K562 (cell line): Measurements from ENCODE around the gene SAMD13. TPM values are rescaled to one million over a fixed set of nuclear protein-coding genes. Genes with fewer than 3 reads are reported as not detected.

Experiments used
- ATAC-seq: fragments of 200-7000 bp; cut with Tn5 transposase; 3 replicates; pipeline ENCODE4 v1.9.1; 2020; ENCODE audit warnings: moderate library complexity
- BruUV-seq: library from RNA; stranded (reverse); fragments of 400-500 nt; replicated peaks from 2 replicates; lab custom pipeline; 2021; lab: Mats Ljungman, UMichigan
- CTCF ChIA-PET: fragments of 300-600 bp; formaldehyde crosslinking; extraction: SDS; loops from one replicate; lab custom pipeline; 2021; ENCODE audit warnings: low intra/inter-chr PET ratio; lab: Yijun Ruan, JAX
- POLR2A ChIA-PET: fragments of 300-600, 350-650 bp; sonication (Branson Sonifier 250); formaldehyde crosslinking; extraction: SDS; loops from one replicate; lab custom pipeline; 2021; ENCODE audit warnings: antibody characterized with exemption, inconsistent platforms; lab: Yijun Ruan, JAX
- DNase-seq, 4 experiments: peaks; one replicate each; pipeline versions ENCODE4 v3.0.0 to v3.0.0-alpha.2; 2011 to 2018; ENCODE audit warnings: low spot score in 3 of 4, mixed read lengths in 3 of 4; ENCODE audit errors: extremely low read depth in 1 of 4
- FAIRE-seq: peaks from 2 replicates; lab custom pipeline; 2011; peaks lifted over from hg19 to GRCh38; lab: Jason Lieb, UNC
- H2AFZ ChIP-seq: 2 replicates; pipeline ENCODE4 v1.6.0; 2011; ENCODE audit warnings: low read depth, low read length, control low read depth, inconsistent platforms
- H3K27ac ChIP-seq: fragments of 200-600 bp; 3 replicates; pipeline ENCODE4 v1.8.0; 2011; ENCODE audit warnings: low read depth, mild to moderate bottlenecking, control low read depth, inconsistent platforms, low read length, moderate library complexity, mixed read lengths; ENCODE audit errors: extremely low read depth
- H3K27me3 ChIP-seq, 2 experiments: fragments of 300-600 bp in 1 of 2; 2 replicates in 1 of 2; 3 replicates in 1 of 2; pipeline versions ENCODE4 v1.6.0 to v1.8.0; 2011; ENCODE audit warnings: inconsistent platforms in 2 of 2, low read length in 2 of 2, mild to moderate bottlenecking in 1 of 2, mixed read lengths in 1 of 2, moderate library complexity in 1 of 2; ENCODE audit not compliant: control insufficient read depth in 2 of 2, insufficient read depth in 2 of 2
- H3K36me3 ChIP-seq: fragments of 300-600 bp; 3 replicates; pipeline ENCODE4 v1.8.0; 2011; ENCODE audit warnings: mild to moderate bottlenecking, low read length, inconsistent platforms; ENCODE audit not compliant: control insufficient read depth, insufficient read depth
- H3K4me1 ChIP-seq, 2 experiments: fragments of 200-600 bp in 1 of 2; replicated peaks in 1 of 2; 2 replicates in 1 of 2; 3 replicates in 1 of 2; pipeline versions ENCODE4 v1.5.1 to v1.8.0; 2011; ENCODE audit warnings: inconsistent platforms in 2 of 2, low read length in 2 of 2, mild to moderate bottlenecking in 1 of 2, mixed read lengths in 1 of 2, moderate library complexity in 1 of 2; ENCODE audit not compliant: control insufficient read depth in 2 of 2, insufficient read depth in 2 of 2
- H3K4me2 ChIP-seq: 2 replicates; pipeline ENCODE4 v1.6.1; 2011; ENCODE audit warnings: low read length, control low read depth, inconsistent platforms, mixed read lengths; ENCODE audit not compliant: insufficient read depth
- H3K4me3 ChIP-seq: fragments of 200-600 bp; sonication (generic), shearing (Covaris generic); 2 replicates; pipeline ENCODE4 v1.5.1; 2016; ENCODE audit warnings: control low read depth, inconsistent platforms
- H3K79me2 ChIP-seq: fragments of 200-600 bp; 3 replicates; pipeline ENCODE4 v1.8.0; 2011; ENCODE audit warnings: low read length, inconsistent platforms; ENCODE audit not compliant: control insufficient read depth, insufficient read depth
- H3K9ac ChIP-seq, 2 experiments: 2 replicates each; pipeline versions ENCODE4 v1.6.0 to v1.6.1; 2011; ENCODE audit warnings: low read depth in 2 of 2, low read length in 2 of 2, control low read depth in 1 of 2, inconsistent platforms in 1 of 2, mild to moderate bottlenecking in 1 of 2, mixed read lengths in 1 of 2; ENCODE audit not compliant: insufficient read depth in 1 of 2
- H3K9me1 ChIP-seq: one replicate; pipeline ENCODE4 v1.6.0; 2011; ENCODE audit warnings: inconsistent platforms, mild to moderate bottlenecking, low read length, moderate library complexity; ENCODE audit not compliant: control insufficient read depth, insufficient read depth
- H3K9me3 ChIP-seq: replicated peaks from 2 replicates; pipeline ENCODE4 v1.5.1; 2011; ENCODE audit warnings: low read depth, low read length, inconsistent platforms; ENCODE audit not compliant: control insufficient read depth, insufficient read depth
- H4K20me1 ChIP-seq: replicated peaks from 2 replicates; pipeline ENCODE4 v1.6.1; 2011; ENCODE audit warnings: low read length, inconsistent platforms, mixed read lengths; ENCODE audit not compliant: control insufficient read depth, insufficient read depth
- BRD4 ChIP-seq: fragments of 200-600 bp; sonication (generic); IDR thresholded peaks from 2 replicates; pipeline ENCODE4 v1.6.1; 2017; ENCODE audit warnings: inconsistent platforms
- DDX20 ChIP-seq: fragments of 450-650 bp; IDR thresholded peaks from 2 replicates; pipeline ENCODE4 v1.6.1; 2016; ENCODE audit warnings: missing genetic modification characterization, low read depth, mild to moderate bottlenecking, missing compliant biosample characterization, moderate library complexity
- HEY1 ChIP-seq: fragments of 250-450 bp; sonication (Bioruptor Pico); IDR thresholded peaks from 2 replicates; pipeline ENCODE4 v1.5.0; 2020; ENCODE audit warnings: mild to moderate bottlenecking, moderate library complexity, borderline replicate concordance
- RBFOX2 ChIP-seq: fragments of 200-400 bp; formaldehyde crosslinking; IDR thresholded peaks from 2 replicates; pipeline ENCODE4 v1.6.1; 2017; ENCODE audit warnings: low read depth, mild to moderate bottlenecking, low read length, moderate library complexity
- RFX5 ChIP-seq: IDR thresholded peaks from 2 replicates; pipeline ENCODE4 v1.6.1; 2011; ENCODE audit warnings: low read depth, mild to moderate bottlenecking, improper control_type of control experiment, low read length
- WGBS: fragments of 100-300 bp; shearing (Covaris generic); methylation state at CpG from one replicate; pipeline ENCODE4 v1.1.6; 2016; ENCODE audit warnings: low coverage, mixed read lengths; ENCODE audit not compliant: insufficient coverage; ENCODE audit errors: missing lambda C conversion rate; 5-methylcytosine and 5-hydroxymethylcytosine counted together
- in situ Hi-C: fragments of 300-500 bp; cut with MboI; formaldehyde crosslinking; loops from 4 replicates; pipeline ENCODE4 v1.15.0; 2018; ENCODE audit warnings: inconsistent platforms, mixed read lengths
- intact Hi-C: fragments of 100-400 bp; cut with micrococcal nuclease; formaldehyde crosslinking; loops from 2 replicates; pipeline ENCODE4 v1.14.2; 2022
- polyA plus RNA-seq, 8 experiments: library from polyadenylated mRNA; depleted of rRNA in 4 of 8; stranded (reverse) in 5 of 8; unstranded in 3 of 8; fragments of >200 nt; fragmentation: Nextera tagmentation in 2 of 8; fragmentation: Illumina TruSeq in 1 of 8; extraction: Ambion mirVana in 2 of 8; extraction: Trizol in 1 of 8; gene quantifications; 2 replicates each; pipeline versions ENCODE4 v1.2.1 to v1.2.3, GENCODE V29; 2011 to 2014; ENCODE audit warnings: inconsistent platforms in 1 of 8, missing spikeins in 1 of 8
- total RNA-seq, 7 experiments: library from RNA; depleted of rRNA in 6 of 7; stranded (reverse); fragments of >200 nt in 6 of 7; fragmentation: Illumina TruSeq in 2 of 7; extraction: Trizol in 2 of 7; gene quantifications; 2 replicates each; pipeline versions ENCODE4 v1.2.1 to v1.2.3, GENCODE V29; 2011 to 2021; ENCODE audit warnings: low replicate concordance in 1 of 7
- TF ChIP-seq, protein P1 (sequence below): fragments of 450-650 bp; IDR thresholded peaks from 2 replicates; pipeline ENCODE4 v1.6.1; 2014; ENCODE audit warnings: low read depth, mild to moderate bottlenecking, moderate library complexity, borderline replicate concordance
- TF ChIP-seq, protein P2 (sequence below): sonication (generic); formaldehyde crosslinking; IDR thresholded peaks from 2 replicates; pipeline ENCODE4 v1.8.1; 2023; ENCODE audit warnings: mild to moderate bottlenecking, missing genetic modification reagents, moderate library complexity
- TF ChIP-seq, protein P3 (sequence below): sonication (generic); formaldehyde crosslinking; IDR thresholded peaks from 2 replicates; pipeline ENCODE4 v1.9.0; 2022; ENCODE audit warnings: mild to moderate bottlenecking, missing genetic modification reagents
- TF ChIP-seq, protein P4 (sequence below): fragments of 450-650 bp; formaldehyde crosslinking; IDR thresholded peaks from 2 replicates; pipeline ENCODE4 v1.4.0; 2020; ENCODE audit warnings: mild to moderate bottlenecking, moderate library complexity

SAMD13 gene
- total and polyA plus RNA-seq, 9 of the 15 experiments (the other 6 are each of a cell fraction or from before 2014, with no cell fraction given) = 0.78 to 2.7 (median 1.00) TPM

DNA sequence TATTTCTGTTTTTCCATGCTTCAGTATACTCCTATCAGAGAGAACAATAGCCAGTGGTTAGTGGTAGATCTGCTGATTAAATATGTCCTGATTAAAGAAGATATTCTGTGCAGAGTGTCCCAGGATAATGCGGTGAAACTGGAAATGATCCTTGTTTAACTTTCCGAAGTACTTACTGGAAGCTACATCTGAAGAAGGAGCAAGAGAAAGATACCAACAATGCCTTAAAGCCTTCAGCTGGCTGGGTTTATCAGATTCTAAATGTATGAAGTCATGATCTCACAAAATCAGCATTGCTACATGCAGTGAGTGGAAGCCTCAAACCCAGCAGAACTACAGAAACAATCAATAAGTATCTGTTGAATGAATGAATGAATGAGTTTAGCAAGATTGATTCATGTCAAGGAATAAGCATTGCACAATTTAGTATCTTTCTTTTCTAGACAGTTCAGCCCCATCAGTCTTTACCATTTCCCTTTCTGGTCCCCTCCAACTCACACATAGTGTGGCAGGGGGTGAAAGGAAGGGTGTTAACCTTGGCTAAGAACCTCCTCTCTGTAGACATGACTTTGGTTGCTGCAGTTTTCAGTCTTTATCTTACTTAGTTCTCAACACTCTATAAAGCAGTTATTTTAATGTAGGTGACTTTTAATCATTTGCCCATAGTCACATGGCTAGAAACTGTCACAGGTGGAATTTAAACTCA lies 72.1 kb downstream of the SAMD13 start:
- in situ Hi-C loops = no loop called here
- BruUV-seq = no TSS peak
- no peaks in the 10 kb centered on the region for H3K27me3 ChIP-seq
- no peak overlapping the region for H3K27ac ChIP-seq
- CTCF ChIA-PET = no interaction called here
- no peak overlapping the region for H2AFZ ChIP-seq
- POLR2A ChIA-PET = no interaction called here
- no peak overlapping the region for H3K4me3 ChIP-seq
- WGBS = 8% methylated on average over 2 of the region's 2 CpGs
- no peak overlapping the region for H3K4me2 ChIP-seq
- no peak for ATAC-seq
- H3K9ac ChIP-seq = no peak overlapping the region
- H3K4me1 ChIP-seq = peaks cover 0 to 7% of the 10 kb centered on the region in 2 experiments; a peak in 2 of 5 replicates
- TF ChIP-seq DDX20 (tag) = no peak
- no peaks in the 10 kb centered on the region for H3K9me3 ChIP-seq
- intact Hi-C loops = no loop called here
- FAIRE-seq = no peak
- no peaks in the 10 kb centered on the region for H3K9me1 ChIP-seq
- DNase-seq = no peak
- no peaks in the 10 kb centered on the region for H3K36me3 ChIP-seq
- H3K79me2 ChIP-seq = no peaks in the 10 kb centered on the region
- H4K20me1 ChIP-seq = no peaks in the 10 kb centered on the region

DNA sequence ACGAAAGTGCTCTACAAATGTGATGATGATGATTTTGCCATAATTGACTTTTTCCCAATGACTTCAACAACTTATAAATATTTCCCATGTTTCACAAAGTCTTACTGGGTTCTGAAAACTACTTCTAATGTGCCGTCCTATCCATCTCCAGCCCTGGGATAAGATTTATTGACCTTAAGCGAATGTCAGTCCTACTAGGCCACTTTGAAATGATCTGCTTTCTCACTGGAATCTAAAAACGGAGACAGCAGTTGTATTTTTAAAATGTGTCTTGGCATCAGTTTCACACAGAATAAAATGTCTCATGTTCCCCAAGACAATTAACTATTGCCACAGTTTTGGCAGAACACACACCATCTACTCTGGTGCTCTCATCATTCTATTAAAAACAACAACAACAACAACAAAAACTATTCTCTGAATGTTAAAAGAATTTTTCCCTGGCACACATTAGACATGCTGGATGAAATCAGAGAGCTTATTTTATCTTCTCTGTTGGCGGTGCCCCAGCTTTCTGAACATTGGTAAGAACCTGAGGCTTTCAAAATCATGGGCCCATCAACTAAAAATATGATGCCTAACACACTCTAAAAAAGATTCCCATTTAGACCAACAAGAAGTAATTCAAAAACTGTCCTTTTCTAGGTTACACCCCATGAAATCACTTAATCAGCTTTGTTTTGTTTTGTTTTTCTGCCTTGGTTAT lies 73.6 kb downstream of the SAMD13 start:
- ChIA-PET CTCF (no interaction called here), POLR2A (no interaction called here)
- H3K4me2 ChIP-seq = no peak overlapping the region
- no peaks in the 10 kb centered on the region for H3K9me3 ChIP-seq
- no peak overlapping the region for H3K4me3 ChIP-seq
- H3K9me1 ChIP-seq = no peaks in the 10 kb centered on the region
- peaks cover 0 to 7% of the 10 kb centered on the region in 2 experiments; a peak in 2 of 5 replicates for H3K4me1 ChIP-seq
- no peaks in the 10 kb centered on the region for H3K79me2 ChIP-seq
- no peaks in the 10 kb centered on the region for H3K36me3 ChIP-seq
- FAIRE-seq = no peak
- no peak for ATAC-seq
- H2AFZ ChIP-seq = no peak overlapping the region
- no TSS peak for BruUV-seq
- 11% methylated on average over 5 of the region's 5 CpGs for WGBS
- no peaks in the 10 kb centered on the region for H4K20me1 ChIP-seq
- H3K27me3 ChIP-seq = no peaks in the 10 kb centered on the region
- intact Hi-C loops = no loop called here
- H3K27ac ChIP-seq = no peak overlapping the region
- no peak overlapping the region for H3K9ac ChIP-seq
- DNase-seq = no peak
- in situ Hi-C loops = no loop called here
- TF ChIP-seq RFX5 = no peak
- TF ChIP-seq, protein P1, sequence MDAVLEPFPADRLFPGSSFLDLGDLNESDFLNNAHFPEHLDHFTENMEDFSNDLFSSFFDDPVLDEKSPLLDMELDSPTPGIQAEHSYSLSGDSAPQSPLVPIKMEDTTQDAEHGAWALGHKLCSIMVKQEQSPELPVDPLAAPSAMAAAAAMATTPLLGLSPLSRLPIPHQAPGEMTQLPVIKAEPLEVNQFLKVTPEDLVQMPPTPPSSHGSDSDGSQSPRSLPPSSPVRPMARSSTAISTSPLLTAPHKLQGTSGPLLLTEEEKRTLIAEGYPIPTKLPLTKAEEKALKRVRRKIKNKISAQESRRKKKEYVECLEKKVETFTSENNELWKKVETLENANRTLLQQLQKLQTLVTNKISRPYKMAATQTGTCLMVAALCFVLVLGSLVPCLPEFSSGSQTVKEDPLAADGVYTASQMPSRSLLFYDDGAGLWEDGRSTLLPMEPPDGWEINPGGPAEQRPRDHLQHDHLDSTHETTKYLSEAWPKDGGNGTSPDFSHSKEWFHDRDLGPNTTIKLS = no peak
- no peak for TF ChIP-seq HEY1 (CRISPR knock-in tag)
- no peak for TF ChIP-seq RBFOX2
- TF ChIP-seq, protein P2, sequence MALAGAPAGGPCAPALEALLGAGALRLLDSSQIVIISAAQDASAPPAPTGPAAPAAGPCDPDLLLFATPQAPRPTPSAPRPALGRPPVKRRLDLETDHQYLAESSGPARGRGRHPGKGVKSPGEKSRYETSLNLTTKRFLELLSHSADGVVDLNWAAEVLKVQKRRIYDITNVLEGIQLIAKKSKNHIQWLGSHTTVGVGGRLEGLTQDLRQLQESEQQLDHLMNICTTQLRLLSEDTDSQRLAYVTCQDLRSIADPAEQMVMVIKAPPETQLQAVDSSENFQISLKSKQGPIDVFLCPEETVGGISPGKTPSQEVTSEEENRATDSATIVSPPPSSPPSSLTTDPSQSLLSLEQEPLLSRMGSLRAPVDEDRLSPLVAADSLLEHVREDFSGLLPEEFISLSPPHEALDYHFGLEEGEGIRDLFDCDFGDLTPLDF = no peak
- TF ChIP-seq, protein P3, sequence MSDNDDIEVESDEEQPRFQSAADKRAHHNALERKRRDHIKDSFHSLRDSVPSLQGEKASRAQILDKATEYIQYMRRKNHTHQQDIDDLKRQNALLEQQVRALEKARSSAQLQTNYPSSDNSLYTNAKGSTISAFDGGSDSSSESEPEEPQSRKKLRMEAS = no peak
- TF ChIP-seq, protein P4, sequence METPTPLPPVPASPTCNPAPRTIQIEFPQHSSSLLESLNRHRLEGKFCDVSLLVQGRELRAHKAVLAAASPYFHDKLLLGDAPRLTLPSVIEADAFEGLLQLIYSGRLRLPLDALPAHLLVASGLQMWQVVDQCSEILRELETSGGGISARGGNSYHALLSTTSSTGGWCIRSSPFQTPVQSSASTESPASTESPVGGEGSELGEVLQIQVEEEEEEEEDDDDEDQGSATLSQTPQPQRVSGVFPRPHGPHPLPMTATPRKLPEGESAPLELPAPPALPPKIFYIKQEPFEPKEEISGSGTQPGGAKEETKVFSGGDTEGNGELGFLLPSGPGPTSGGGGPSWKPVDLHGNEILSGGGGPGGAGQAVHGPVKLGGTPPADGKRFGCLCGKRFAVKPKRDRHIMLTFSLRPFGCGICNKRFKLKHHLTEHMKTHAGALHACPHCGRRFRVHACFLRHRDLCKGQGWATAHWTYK (CRISPR knock-in tag) = no peak
- no peak for TF ChIP-seq BRD4
